CD14-positive monocyte (primary cell): Measurements from ENCODE around the gene C22orf15. TPM values are rescaled to one million over a fixed set of nuclear protein-coding genes. Genes with fewer than 3 reads are reported as not detected.

Experiments
- DNase-seq, 3 donors: peaks; one replicate each; pipeline ENCODE4 v3.0.0-alpha.2; 2011 to 2022
- H2AFZ ChIP-seq: 2 replicates; pipeline ENCODE4 v1.6.0; 2012; ENCODE audit warnings: mild to moderate bottlenecking, low read depth, low read length, inconsistent platforms; ENCODE audit not compliant: insufficient read depth, poor library complexity, severe bottlenecking
- H3K27ac ChIP-seq, 2 donors: 1 replicate in 1 of 2; 2 replicates in 1 of 2; pipeline ENCODE4 v1.5.1; 2012 to 2013; ENCODE audit warnings: low read length in 2 of 2, control low read depth in 1 of 2, inconsistent platforms in 1 of 2, low read depth in 1 of 2, mild to moderate bottlenecking in 1 of 2
- H3K27me3 ChIP-seq, 2 donors: one replicate each; pipeline versions ENCODE4 v1.6.0 to v1.6.1; 2011 to 2013; ENCODE audit warnings: low read length in 2 of 2; ENCODE audit not compliant: control insufficient read depth in 2 of 2, insufficient read depth in 2 of 2
- H3K36me3 ChIP-seq, 2 donors: replicated peaks in 1 of 2; 1 replicate in 1 of 2; 2 replicates in 1 of 2; pipeline versions ENCODE4 v1.5.1 to v1.6.1; 2012 to 2013; ENCODE audit warnings: low read length in 2 of 2, control low read depth in 1 of 2, inconsistent platforms in 1 of 2, mild to moderate bottlenecking in 1 of 2; ENCODE audit not compliant: insufficient read depth in 2 of 2, control insufficient read depth in 1 of 2
- H3K4me1 ChIP-seq, 2 donors: 1 replicate in 1 of 2; 2 replicates in 1 of 2; pipeline versions ENCODE4 v1.5.1 to v1.6.1; 2012 to 2013; ENCODE audit warnings: low read length in 2 of 2, control low read depth in 1 of 2, inconsistent platforms in 1 of 2, mild to moderate bottlenecking in 1 of 2, moderate library complexity in 1 of 2; ENCODE audit not compliant: insufficient read depth in 2 of 2, control insufficient read depth in 1 of 2
- H3K4me2 ChIP-seq: replicated peaks from 2 replicates; pipeline ENCODE3; 2012; ENCODE audit warnings: low read length, moderate library complexity, mild to moderate bottlenecking; ENCODE audit not compliant: poor library complexity, severe bottlenecking; ENCODE audit errors: extremely low read depth
- H3K4me3 ChIP-seq, 3 experiments: fragments of 200-600 bp in 1 of 3; sonication (generic) in 1 of 3; replicated peaks in 1 of 3; 1 replicate in 2 of 3; 2 replicates in 1 of 3; pipeline ENCODE4 v1.5.1; 2011 to 2013; ENCODE audit warnings: low read length in 3 of 3, mild to moderate bottlenecking in 3 of 3, control low read depth in 2 of 3, low read depth in 2 of 3, inconsistent platforms in 1 of 3, moderate library complexity in 1 of 3
- H3K79me2 ChIP-seq: 2 replicates; pipeline ENCODE4 v1.6.0; 2012; ENCODE audit warnings: mild to moderate bottlenecking, control low read depth, inconsistent platforms, low read length, moderate library complexity; ENCODE audit not compliant: insufficient read depth
- H3K9ac ChIP-seq: 2 replicates; pipeline ENCODE4 v1.6.0; 2017; ENCODE audit warnings: low read length, mild to moderate bottlenecking; ENCODE audit not compliant: insufficient read depth, poor library complexity, severe bottlenecking
- H3K9me3 ChIP-seq, 2 donors: replicated peaks in 1 of 2; 1 replicate in 1 of 2; 2 replicates in 1 of 2; pipeline versions ENCODE4 v1.5.1 to v1.6.1; 2012 to 2013; ENCODE audit warnings: low read length in 2 of 2, control low read depth in 1 of 2; ENCODE audit not compliant: control insufficient read depth in 1 of 2, insufficient read depth in 1 of 2
- H4K20me1 ChIP-seq: 2 replicates; pipeline ENCODE4 v1.6.0; 2012; ENCODE audit warnings: mild to moderate bottlenecking, low read length, control low read depth, moderate library complexity; ENCODE audit not compliant: insufficient read depth
- H3K27ac Mint-ChIP-seq, 7 donors: one replicate each; pipeline ENCODE4 v1.8.0; 2020; ENCODE audit warnings: mild to moderate bottlenecking in 7 of 7, mixed read lengths in 7 of 7, moderate library complexity in 6 of 7, inconsistent platforms in 2 of 7
- H3K27me3 Mint-ChIP-seq, 3 donors: one replicate each; pipeline ENCODE4 v1.8.0; 2021 to 2022; ENCODE audit warnings: low read depth in 3 of 3, mild to moderate bottlenecking in 3 of 3, mixed read lengths in 3 of 3, moderate library complexity in 3 of 3, inconsistent platforms in 1 of 3
- H3K36me3 Mint-ChIP-seq, 2 donors: one replicate each; pipeline ENCODE4 v1.8.0; 2020; ENCODE audit warnings: mixed read lengths in 2 of 2, inconsistent platforms in 1 of 2, mild to moderate bottlenecking in 1 of 2
- H3K4me1 Mint-ChIP-seq: one replicate; pipeline ENCODE4 v1.8.0; 2020; ENCODE audit warnings: mild to moderate bottlenecking, mixed read lengths
- H3K4me3 Mint-ChIP-seq, 2 donors: one replicate each; pipeline ENCODE4 v1.8.0; 2020; ENCODE audit warnings: mild to moderate bottlenecking in 2 of 2, mixed read lengths in 2 of 2, moderate library complexity in 1 of 2
- H3K9me3 Mint-ChIP-seq, 7 donors: one replicate each; pipeline ENCODE4 v1.8.0; 2020 to 2022; ENCODE audit warnings: mixed read lengths in 7 of 7, mild to moderate bottlenecking in 6 of 7, moderate library complexity in 6 of 7, inconsistent platforms in 2 of 7
- WGBS: methylation state at CpG from one replicate; pipeline ENCODE4 v1.1.5; 2013; ENCODE audit warnings: missing lambda C conversion rate; ENCODE audit not compliant: insufficient coverage; 5-methylcytosine and 5-hydroxymethylcytosine counted together
- intact Hi-C, 2 donors: fragments of 100-400 bp; cut with micrococcal nuclease; formaldehyde crosslinking; loops; one replicate each; pipeline versions ENCODE4 v1.15.0 to v1.15.1; 2023
- polyA plus RNA-seq, 3 donors: library from polyadenylated mRNA; depleted of rRNA in 1 of 3; unstranded in 2 of 3; stranded (reverse) in 1 of 3; fragments of 300-500 nt in 2 of 3; fragments of >200 nt in 1 of 3; fragmentation: Illumina TruSeq in 2 of 3; gene quantifications; 1 replicate in 2 of 3; 2 replicates in 1 of 3; pipeline ENCODE4 v1.2.3, GENCODE V29; 2012 to 2021
- TF ChIP-seq, protein P1 (sequence below): fragments of 200-600 bp; IDR thresholded peaks from one replicate; pipeline ENCODE4 v1.8.0; 2022; ENCODE audit warnings: antibody characterized with exemption, mild to moderate bottlenecking

Gene C22orf15
- polyA plus RNA-seq, 3 donors = 0.29 TPM; not detected in 2

GRCh38 chr22:23804781-23805291 lies 42.0 kb downstream of the C22orf15 start:
- WGBS = 93% methylated on average over 9 of the region's 12 CpGs
- Mint-ChIP-seq H3K4me1 (no peaks in the 10 kb centered on the region), H3K27me3 (peaks cover 0 to 2% (median 0%) of the 10 kb centered on the region in 3 donors), H3K27ac (peak overlapping the region in 1 of 7 donors; percentile 57), H3K4me3 (no peak overlapping the region), H3K36me3 (peaks cover 69 to 99% of the 10 kb centered on the region in 2 donors), H3K9me3 (no peaks in the 10 kb centered on the region)
- Histone ChIP-seq H3K4me3 (no peak overlapping the region), H3K4me2 (no peak overlapping the region), H3K9ac (no peak overlapping the region), H3K9me3 (no peaks in the 10 kb centered on the region), H3K36me3 (peaks cover 77 to 85% of the 10 kb centered on the region in 2 donors), H4K20me1 (no peaks in the 10 kb centered on the region), H3K27me3 (no peaks in the 10 kb centered on the region), H3K79me2 (no peaks in the 10 kb centered on the region), H3K4me1 (no peaks in the 10 kb centered on the region), H3K27ac (no peak overlapping the region), H2AFZ (no peak overlapping the region)
- TF ChIP-seq, protein P1, sequence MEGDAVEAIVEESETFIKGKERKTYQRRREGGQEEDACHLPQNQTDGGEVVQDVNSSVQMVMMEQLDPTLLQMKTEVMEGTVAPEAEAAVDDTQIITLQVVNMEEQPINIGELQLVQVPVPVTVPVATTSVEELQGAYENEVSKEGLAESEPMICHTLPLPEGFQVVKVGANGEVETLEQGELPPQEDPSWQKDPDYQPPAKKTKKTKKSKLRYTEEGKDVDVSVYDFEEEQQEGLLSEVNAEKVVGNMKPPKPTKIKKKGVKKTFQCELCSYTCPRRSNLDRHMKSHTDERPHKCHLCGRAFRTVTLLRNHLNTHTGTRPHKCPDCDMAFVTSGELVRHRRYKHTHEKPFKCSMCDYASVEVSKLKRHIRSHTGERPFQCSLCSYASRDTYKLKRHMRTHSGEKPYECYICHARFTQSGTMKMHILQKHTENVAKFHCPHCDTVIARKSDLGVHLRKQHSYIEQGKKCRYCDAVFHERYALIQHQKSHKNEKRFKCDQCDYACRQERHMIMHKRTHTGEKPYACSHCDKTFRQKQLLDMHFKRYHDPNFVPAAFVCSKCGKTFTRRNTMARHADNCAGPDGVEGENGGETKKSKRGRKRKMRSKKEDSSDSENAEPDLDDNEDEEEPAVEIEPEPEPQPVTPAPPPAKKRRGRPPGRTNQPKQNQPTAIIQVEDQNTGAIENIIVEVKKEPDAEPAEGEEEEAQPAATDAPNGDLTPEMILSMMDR = no peak
- no peak for DNase-seq
- intact Hi-C loops = no loop called here

GRCh38 chr22:23806837-23807236 lies 44.0 kb downstream of the C22orf15 start:
- Histone ChIP-seq H3K4me2 (no peak overlapping the region), H3K27ac (no peak overlapping the region), H3K79me2 (no peaks in the 10 kb centered on the region), H4K20me1 (no peaks in the 10 kb centered on the region), H3K4me1 (no peaks in the 10 kb centered on the region), H3K27me3 (no peaks in the 10 kb centered on the region), H2AFZ (no peak overlapping the region), H3K9ac (no peak overlapping the region), H3K4me3 (no peak overlapping the region), H3K36me3 (peaks cover 73 to 81% of the 10 kb centered on the region in 2 donors), H3K9me3 (no peaks in the 10 kb centered on the region)
- Mint-ChIP-seq H3K36me3 (peaks cover 66 to 97% of the 10 kb centered on the region in 2 donors), H3K27ac (no peak overlapping the region), H3K9me3 (no peaks in the 10 kb centered on the region), H3K4me3 (no peak overlapping the region), H3K4me1 (no peaks in the 10 kb centered on the region), H3K27me3 (peaks cover 0 to 2% (median 0%) of the 10 kb centered on the region in 3 donors)
- DNase-seq = no peak
- intact Hi-C loops = no loop called here
- WGBS = no CpG with 5 or more reads among the region's 1 CpG
- TF ChIP-seq, protein P1 = no peak
